ENCODE results near the gene EIF5. TPM values are rescaled to one million over a fixed set of nuclear protein-coding genes. Genes with fewer than 3 reads are reported as not detected.

Gene EIF5
- total and polyA plus RNA-seq, 2 experiments from 2014 or later: 151 to 331 TPM

DNA sequence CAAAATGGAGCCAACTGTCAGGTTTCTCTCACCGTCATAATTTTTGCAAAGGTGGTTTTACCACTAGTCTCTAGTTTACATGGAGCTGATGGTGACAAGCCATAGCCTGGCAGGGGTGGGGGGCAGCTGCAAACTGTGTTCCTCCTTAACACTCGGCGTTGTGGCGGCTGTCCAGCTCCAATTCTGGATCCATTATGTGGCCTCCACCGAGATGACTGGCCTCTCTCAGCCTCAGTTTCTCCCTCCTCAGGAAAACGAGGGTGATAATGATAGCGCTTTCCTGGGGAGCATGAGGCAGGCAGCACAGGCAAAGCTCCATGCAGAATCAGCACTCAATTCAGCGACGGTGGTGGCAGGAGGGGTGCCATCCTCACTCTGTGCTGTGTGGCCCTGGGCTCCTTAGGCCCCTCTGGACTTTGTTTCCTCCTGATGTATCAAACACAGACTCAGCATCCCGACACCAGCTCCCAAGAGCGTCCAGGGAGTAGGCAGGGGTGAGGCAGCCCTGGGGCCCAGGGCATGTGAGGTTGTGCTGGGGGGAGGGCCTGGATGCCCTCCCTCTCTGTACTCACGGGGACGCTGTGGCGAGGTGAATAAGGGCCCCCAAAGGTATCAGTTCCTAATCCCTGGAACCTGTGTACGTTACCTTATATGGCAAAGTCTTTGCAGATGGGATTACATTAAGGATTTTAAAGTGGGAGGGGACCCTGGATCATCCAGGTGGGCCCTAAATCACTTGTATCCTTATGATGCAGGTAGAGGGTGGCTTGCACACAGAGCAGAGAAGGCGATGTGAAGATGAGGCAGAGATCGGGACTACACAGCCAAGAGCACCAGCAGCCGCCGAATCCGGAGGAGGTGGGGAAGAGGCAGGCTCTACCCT is 46.8 kb upstream of the EIF5 start:
- Histone ChIP-seq H3K4me1 (ENCODE audit: insufficient read depth) (no peaks in the 10 kb centered on the region), H4K20me1 (ENCODE audit: insufficient read depth, poor library complexity, severe bottlenecking) (no peaks in the 10 kb centered on the region), H2AFZ (no peak overlapping the region), H3K9me2 (replicated peaks; ENCODE audit: insufficient read depth) (no peaks in the 10 kb centered on the region), H3K36me3 (replicated peaks; ENCODE audit: insufficient read depth, low read depth) (no peaks in the 10 kb centered on the region), H3K4me2 (no peak overlapping the region), H3K27me3 (no peaks in the 10 kb centered on the region), H3K9me3 (ENCODE audit: low read depth) (no peaks in the 10 kb centered on the region), H3K79me2 (no peaks in the 10 kb centered on the region), H3K4me3 (no peak overlapping the region), H3K27ac (no peak overlapping the region)
- no peak for DNase-seq (ENCODE audit: low spot score)
- TF ChIP-seq, protein P1, sequence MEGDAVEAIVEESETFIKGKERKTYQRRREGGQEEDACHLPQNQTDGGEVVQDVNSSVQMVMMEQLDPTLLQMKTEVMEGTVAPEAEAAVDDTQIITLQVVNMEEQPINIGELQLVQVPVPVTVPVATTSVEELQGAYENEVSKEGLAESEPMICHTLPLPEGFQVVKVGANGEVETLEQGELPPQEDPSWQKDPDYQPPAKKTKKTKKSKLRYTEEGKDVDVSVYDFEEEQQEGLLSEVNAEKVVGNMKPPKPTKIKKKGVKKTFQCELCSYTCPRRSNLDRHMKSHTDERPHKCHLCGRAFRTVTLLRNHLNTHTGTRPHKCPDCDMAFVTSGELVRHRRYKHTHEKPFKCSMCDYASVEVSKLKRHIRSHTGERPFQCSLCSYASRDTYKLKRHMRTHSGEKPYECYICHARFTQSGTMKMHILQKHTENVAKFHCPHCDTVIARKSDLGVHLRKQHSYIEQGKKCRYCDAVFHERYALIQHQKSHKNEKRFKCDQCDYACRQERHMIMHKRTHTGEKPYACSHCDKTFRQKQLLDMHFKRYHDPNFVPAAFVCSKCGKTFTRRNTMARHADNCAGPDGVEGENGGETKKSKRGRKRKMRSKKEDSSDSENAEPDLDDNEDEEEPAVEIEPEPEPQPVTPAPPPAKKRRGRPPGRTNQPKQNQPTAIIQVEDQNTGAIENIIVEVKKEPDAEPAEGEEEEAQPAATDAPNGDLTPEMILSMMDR (IDR thresholded peaks at IDR 0.05; ENCODE audit: poor library complexity): no peak
- TF ChIP-seq EZH2phosphoT487 (IDR thresholded peaks at IDR 0.05; ENCODE audit: low read depth, severe bottlenecking, unreplicated experiment) (no peak), EZH2 (IDR thresholded peaks at IDR 0.05; ENCODE audit: borderline replicate concordance) (no peak)
- 91% methylated on average over 20 of the region's 20 CpGs for WGBS (ENCODE audit: low lambda C conversion rate, missing lambda C conversion rate)

DNA sequence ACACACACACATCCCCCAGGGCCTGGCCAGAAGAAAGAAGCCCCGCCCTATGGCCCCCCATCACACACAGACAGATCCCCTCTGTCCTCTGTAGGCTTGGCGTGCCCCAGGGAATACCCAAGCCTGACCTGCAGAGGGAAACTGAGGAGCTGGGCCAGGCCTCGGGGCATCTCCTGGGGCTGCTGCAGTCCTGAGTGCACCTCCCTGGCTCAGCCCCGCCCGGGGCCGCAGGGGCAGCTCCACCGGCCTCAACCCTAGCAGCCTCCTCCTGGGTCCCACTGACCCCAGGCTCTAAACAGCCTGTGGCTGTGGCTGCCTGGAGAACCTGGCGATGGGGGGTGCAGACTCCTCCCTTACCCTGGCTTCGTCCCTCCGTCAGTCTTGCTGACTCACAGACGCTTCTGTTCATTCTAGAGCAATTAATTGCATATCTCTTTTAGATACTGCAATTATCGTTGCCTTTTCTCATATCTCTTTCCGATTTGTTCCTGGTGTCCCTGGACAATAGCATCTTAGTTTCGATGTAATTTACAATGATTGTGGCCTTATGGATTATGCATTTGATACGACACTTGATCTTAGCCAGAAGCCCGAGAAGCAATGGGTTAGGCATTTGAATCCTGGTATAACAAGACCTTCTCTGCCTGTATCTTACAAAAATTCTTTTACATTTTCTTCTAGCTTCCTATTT is 45.8 kb upstream of the EIF5 start:
- no peak overlapping the region for H2AFZ ChIP-seq
- H4K20me1 ChIP-seq (ENCODE audit: insufficient read depth, poor library complexity, severe bottlenecking): no peaks in the 10 kb centered on the region
- no peak overlapping the region for H3K4me2 ChIP-seq
- DNase-seq (ENCODE audit: low spot score): no peak
- no peaks in the 10 kb centered on the region for H3K4me1 ChIP-seq (ENCODE audit: insufficient read depth)
- no peak overlapping the region for H3K4me3 ChIP-seq
- no peak for TF ChIP-seq EZH2phosphoT487 (IDR thresholded peaks at IDR 0.05; ENCODE audit: low read depth, severe bottlenecking, unreplicated experiment)
- TF ChIP-seq, protein P1 (IDR thresholded peaks at IDR 0.05; ENCODE audit: poor library complexity): no peak
- no peak for TF ChIP-seq EZH2 (IDR thresholded peaks at IDR 0.05; ENCODE audit: borderline replicate concordance)
- H3K27ac ChIP-seq: no peak overlapping the region
- H3K9me3 ChIP-seq (ENCODE audit: low read depth): no peaks in the 10 kb centered on the region
- WGBS (ENCODE audit: low lambda C conversion rate, missing lambda C conversion rate): 94% methylated on average over 13 of the region's 16 CpGs
- H3K36me3 ChIP-seq (replicated peaks; ENCODE audit: insufficient read depth, low read depth): no peaks in the 10 kb centered on the region
- no peaks in the 10 kb centered on the region for H3K27me3 ChIP-seq
- no peaks in the 10 kb centered on the region for H3K9me2 ChIP-seq (replicated peaks; ENCODE audit: insufficient read depth)
- H3K79me2 ChIP-seq: no peaks in the 10 kb centered on the region

DNA sequence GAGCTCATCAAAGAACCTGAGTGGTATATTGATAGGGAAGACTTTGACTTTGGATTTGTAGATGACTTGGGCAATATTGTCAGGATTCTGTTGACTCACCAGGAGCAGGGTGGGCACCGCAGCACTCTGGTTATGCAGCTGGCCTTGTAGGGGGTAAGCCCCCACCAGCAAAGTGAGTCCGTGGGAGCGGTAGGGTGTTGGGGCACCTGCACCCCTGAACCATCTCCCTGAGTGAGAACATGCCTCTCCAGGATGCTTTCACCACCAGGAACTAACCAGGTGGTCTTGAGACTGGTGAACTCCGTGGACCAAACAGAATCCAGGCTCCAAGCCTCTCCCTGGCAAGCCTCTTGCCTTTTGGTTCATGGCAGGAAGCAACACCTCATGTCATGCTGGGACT is 44.0 kb upstream of the EIF5 start:
- no peak overlapping the region for H3K27ac ChIP-seq
- H4K20me1 ChIP-seq (ENCODE audit: insufficient read depth, poor library complexity, severe bottlenecking): no peaks in the 10 kb centered on the region
- H3K36me3 ChIP-seq (replicated peaks; ENCODE audit: insufficient read depth, low read depth): no peaks in the 10 kb centered on the region
- no peaks in the 10 kb centered on the region for H3K79me2 ChIP-seq
- H2AFZ ChIP-seq: no peak overlapping the region
- no peaks in the 10 kb centered on the region for H3K9me3 ChIP-seq (ENCODE audit: low read depth)
- H3K27me3 ChIP-seq: no peaks in the 10 kb centered on the region
- H3K4me2 ChIP-seq: no peak overlapping the region
- TF ChIP-seq EZH2 (IDR thresholded peaks at IDR 0.05; ENCODE audit: borderline replicate concordance) (no peak), EZH2phosphoT487 (IDR thresholded peaks at IDR 0.05; ENCODE audit: low read depth, severe bottlenecking, unreplicated experiment) (no peak)
- TF ChIP-seq, protein P1 (IDR thresholded peaks at IDR 0.05; ENCODE audit: poor library complexity): no peak
- no peak overlapping the region for H3K4me3 ChIP-seq
- DNase-seq (ENCODE audit: low spot score): no peak
- 95% methylated on average over 4 of the region's 4 CpGs for WGBS (ENCODE audit: low lambda C conversion rate, missing lambda C conversion rate)
- no peaks in the 10 kb centered on the region for H3K9me2 ChIP-seq (replicated peaks; ENCODE audit: insufficient read depth)
- H3K4me1 ChIP-seq (ENCODE audit: insufficient read depth): no peaks in the 10 kb centered on the region

Measured in hepatocyte (in vitro differentiated cells).